Measurements from ENCODE around the gene CPN2.

- TF ChIP-seq CTCF (IDR thresholded peaks at IDR 0.05) (no peak), POLR2A (IDR thresholded peaks at IDR 0.05) (no peak)
Measured at GRCh38 chr3:194330160-194330559, 21.0 kb downstream of the CPN2 start.

Data from lower leg skin (tissue), 3 donors.